ENCODE results near the gene MAP1B.

MAP1B gene

DNA sequence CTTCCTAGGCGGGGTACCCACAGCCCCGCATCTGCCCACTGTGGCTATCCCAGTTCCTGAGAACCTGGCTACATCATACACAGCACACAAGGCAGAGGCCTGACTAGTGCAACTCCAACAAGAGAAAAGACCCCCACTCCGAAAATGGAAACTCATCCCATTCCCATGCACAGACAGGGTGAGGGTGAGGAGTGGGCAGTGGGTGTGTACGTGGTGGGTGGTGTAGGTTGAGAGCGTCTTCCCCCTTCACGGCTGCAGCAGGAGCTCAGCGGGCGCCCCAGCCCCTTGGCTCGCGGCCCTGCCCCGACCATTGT lies 501 bp upstream of the MAP1B start:
- Histone ChIP-seq H3K4me3 (ENCODE audit: low read depth in 1 of 2, low read length in 2 of 2) (no peak overlapping the region), H4K20me1 (ENCODE audit: insufficient read depth, low read length) (no peaks in the 10 kb centered on the region), H3K4me2 (ENCODE audit: insufficient read depth, low read length) (no peak overlapping the region), H3K9me3 (ENCODE audit: insufficient read depth, low read length, severe bottlenecking) (no peaks in the 10 kb centered on the region), H3K36me3 (ENCODE audit: insufficient read depth, low read length) (no peaks in the 10 kb centered on the region), H3K4me1 (ENCODE audit: insufficient read depth, low read length) (no peaks in the 10 kb centered on the region), H3K79me2 (ENCODE audit: insufficient read depth, low read length) (no peaks in the 10 kb centered on the region), H2AFZ (ENCODE audit: low read depth, low read length) (no peak overlapping the region), H3K27ac (ENCODE audit: low read length) (no peak overlapping the region), H3K27me3 (ENCODE audit: insufficient read depth, low read length, poor library complexity) (no peaks in the 10 kb centered on the region), H3K9ac (ENCODE audit: low read depth, low read length) (no peak overlapping the region)
- DNase-seq (no peak), ATAC-seq (ENCODE audit: insufficient read depth, low read depth) (no peak)
- TF ChIP-seq, protein P1, sequence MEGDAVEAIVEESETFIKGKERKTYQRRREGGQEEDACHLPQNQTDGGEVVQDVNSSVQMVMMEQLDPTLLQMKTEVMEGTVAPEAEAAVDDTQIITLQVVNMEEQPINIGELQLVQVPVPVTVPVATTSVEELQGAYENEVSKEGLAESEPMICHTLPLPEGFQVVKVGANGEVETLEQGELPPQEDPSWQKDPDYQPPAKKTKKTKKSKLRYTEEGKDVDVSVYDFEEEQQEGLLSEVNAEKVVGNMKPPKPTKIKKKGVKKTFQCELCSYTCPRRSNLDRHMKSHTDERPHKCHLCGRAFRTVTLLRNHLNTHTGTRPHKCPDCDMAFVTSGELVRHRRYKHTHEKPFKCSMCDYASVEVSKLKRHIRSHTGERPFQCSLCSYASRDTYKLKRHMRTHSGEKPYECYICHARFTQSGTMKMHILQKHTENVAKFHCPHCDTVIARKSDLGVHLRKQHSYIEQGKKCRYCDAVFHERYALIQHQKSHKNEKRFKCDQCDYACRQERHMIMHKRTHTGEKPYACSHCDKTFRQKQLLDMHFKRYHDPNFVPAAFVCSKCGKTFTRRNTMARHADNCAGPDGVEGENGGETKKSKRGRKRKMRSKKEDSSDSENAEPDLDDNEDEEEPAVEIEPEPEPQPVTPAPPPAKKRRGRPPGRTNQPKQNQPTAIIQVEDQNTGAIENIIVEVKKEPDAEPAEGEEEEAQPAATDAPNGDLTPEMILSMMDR (IDR thresholded peaks at IDR 0.05; ENCODE audit: borderline replicate concordance, extremely low read depth, low read length, poor library complexity, severe bottlenecking), result no peak
- TF ChIP-seq EZH2 (IDR thresholded peaks at IDR 0.05; ENCODE audit: borderline replicate concordance, low read depth, low read length, severe bottlenecking), result no peak

DNA sequence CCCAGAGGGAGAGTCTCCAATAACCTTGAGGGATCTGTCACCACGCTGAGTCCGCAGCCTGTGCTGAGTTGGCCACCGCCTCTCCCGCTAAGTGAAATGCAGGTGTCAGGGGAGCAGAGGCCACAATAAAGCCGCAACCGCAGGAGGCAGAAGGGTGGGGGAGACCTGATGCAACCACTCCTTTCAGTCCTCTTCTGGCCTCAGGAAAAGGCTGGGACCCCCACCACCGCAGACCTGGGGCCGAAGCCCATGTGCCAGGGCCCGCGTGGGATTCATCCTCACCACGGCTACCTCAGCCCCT lies 576 bp downstream of the MAP1B start:
- no peak overlapping the region for H3K4me2 ChIP-seq (ENCODE audit: insufficient read depth, low read length)

DNA sequence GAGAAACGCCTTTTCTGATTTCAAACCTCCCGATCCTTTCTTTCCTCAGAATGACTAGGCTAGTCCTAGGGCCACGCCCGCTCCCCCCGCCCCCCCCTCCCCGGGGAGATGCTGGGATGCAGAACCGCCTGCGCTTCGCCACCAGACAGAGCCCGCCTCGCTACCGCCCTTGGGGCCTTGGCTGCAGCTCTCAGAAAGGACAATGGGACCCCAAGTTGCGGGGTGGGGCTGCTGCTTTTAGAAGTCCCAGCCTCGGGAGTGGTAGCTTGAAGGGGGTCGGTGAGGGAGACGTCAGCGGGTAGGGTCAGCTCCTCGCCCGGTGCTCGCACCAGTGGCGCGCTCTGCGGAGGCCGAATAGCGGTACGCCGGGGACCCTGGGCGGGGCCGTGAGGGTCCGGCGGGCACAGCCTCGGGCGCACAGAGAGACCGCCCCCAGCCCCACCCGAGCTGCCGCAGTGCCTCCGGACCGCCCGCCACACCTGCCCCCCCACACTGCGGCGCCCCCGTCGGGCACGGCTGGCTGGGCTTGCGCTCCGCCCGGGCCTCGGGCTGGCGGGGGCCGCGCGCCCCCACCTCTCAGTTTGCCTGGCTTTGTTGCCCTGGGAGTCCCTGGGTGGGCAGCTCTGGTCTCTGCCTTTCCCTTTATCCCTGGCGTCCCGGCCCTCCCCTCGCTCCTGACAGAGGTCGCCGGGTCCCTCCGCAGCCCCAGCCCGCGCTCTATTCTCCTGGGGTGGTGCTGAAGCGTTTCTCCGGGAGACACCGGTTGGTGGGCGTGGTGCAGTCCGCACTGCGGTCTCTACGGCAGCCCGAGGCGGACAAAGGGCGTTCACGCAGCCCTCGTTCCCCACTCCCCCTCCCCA lies 1.2 kb downstream of the MAP1B start:
- ATAC-seq (ENCODE audit: insufficient read depth, low read depth), result no peak
- Histone ChIP-seq H3K4me3 (ENCODE audit: low read depth in 1 of 2, low read length in 2 of 2) (no peak overlapping the region), H3K4me2 (ENCODE audit: insufficient read depth, low read length) (no peak overlapping the region), H3K27ac (ENCODE audit: low read length) (no peak overlapping the region), H4K20me1 (ENCODE audit: insufficient read depth, low read length) (no peaks in the 10 kb centered on the region), H3K36me3 (ENCODE audit: insufficient read depth, low read length) (no peaks in the 10 kb centered on the region), H3K9ac (ENCODE audit: low read depth, low read length) (no peak overlapping the region), H3K9me3 (ENCODE audit: insufficient read depth, low read length, severe bottlenecking) (no peaks in the 10 kb centered on the region), H3K4me1 (ENCODE audit: insufficient read depth, low read length) (no peaks in the 10 kb centered on the region), H2AFZ (ENCODE audit: low read depth, low read length) (no peak overlapping the region), H3K79me2 (ENCODE audit: insufficient read depth, low read length) (no peaks in the 10 kb centered on the region), H3K27me3 (ENCODE audit: insufficient read depth, low read length, poor library complexity) (no peaks in the 10 kb centered on the region)
- no peak for TF ChIP-seq EZH2 (IDR thresholded peaks at IDR 0.05; ENCODE audit: borderline replicate concordance, low read depth, low read length, severe bottlenecking)
- TF ChIP-seq, protein P1 (IDR thresholded peaks at IDR 0.05; ENCODE audit: borderline replicate concordance, extremely low read depth, low read length, poor library complexity, severe bottlenecking), result no peak
- DNase-seq, result no peak

More for the DNA sequence above, 576 bp downstream of the MAP1B start:
- H3K9ac ChIP-seq (ENCODE audit: low read depth, low read length), result no peak overlapping the region
- H3K4me1 ChIP-seq (ENCODE audit: insufficient read depth, low read length), result no peaks in the 10 kb centered on the region
- no peaks in the 10 kb centered on the region for H4K20me1 ChIP-seq (ENCODE audit: insufficient read depth, low read length)
- ATAC-seq (ENCODE audit: insufficient read depth, low read depth), result no peak
- no peak overlapping the region for H2AFZ ChIP-seq (ENCODE audit: low read depth, low read length)
- H3K4me3 ChIP-seq (ENCODE audit: low read depth in 1 of 2, low read length in 2 of 2), result no peak overlapping the region
- no peak for TF ChIP-seq EZH2 (IDR thresholded peaks at IDR 0.05; ENCODE audit: borderline replicate concordance, low read depth, low read length, severe bottlenecking)
- TF ChIP-seq, protein P1 (IDR thresholded peaks at IDR 0.05; ENCODE audit: borderline replicate concordance, extremely low read depth, low read length, poor library complexity, severe bottlenecking), result no peak
- no peaks in the 10 kb centered on the region for H3K9me3 ChIP-seq (ENCODE audit: insufficient read depth, low read length, severe bottlenecking)
- no peaks in the 10 kb centered on the region for H3K79me2 ChIP-seq (ENCODE audit: insufficient read depth, low read length)
- DNase-seq, result no peak
- H3K27ac ChIP-seq (ENCODE audit: low read length), result no peak overlapping the region
- no peaks in the 10 kb centered on the region for H3K36me3 ChIP-seq (ENCODE audit: insufficient read depth, low read length)
- H3K27me3 ChIP-seq (ENCODE audit: insufficient read depth, low read length, poor library complexity), result no peaks in the 10 kb centered on the region
